Endothelial cell (in vitro differentiated cells): Measurements from ENCODE around the gene PI4KA. TPM values are rescaled to one million over a fixed set of nuclear protein-coding genes. Genes with fewer than 3 reads are reported as not detected.

Experiments
- DNase-seq: peaks from one replicate; pipeline ENCODE4 v3.0.0; 2021; ENCODE audit warnings: low spot score
- H3K27ac Mint-ChIP-seq: one replicate; pipeline ENCODE4 v1.8.0; 2021; ENCODE audit warnings: mixed read lengths, inconsistent platforms; ENCODE audit not compliant: unreplicated experiment
- H3K27me3 Mint-ChIP-seq: one replicate; pipeline ENCODE4 v1.8.0; 2021; ENCODE audit warnings: mild to moderate bottlenecking, moderate library complexity, mixed read lengths, inconsistent platforms; ENCODE audit not compliant: unreplicated experiment
- H3K36me3 Mint-ChIP-seq: one replicate; pipeline ENCODE4 v1.8.0; 2021; ENCODE audit warnings: mild to moderate bottlenecking, low read depth, mixed read lengths, inconsistent platforms; ENCODE audit not compliant: unreplicated experiment
- H3K4me1 Mint-ChIP-seq: one replicate; pipeline ENCODE4 v1.8.0; 2021; ENCODE audit warnings: mild to moderate bottlenecking, mixed read lengths, inconsistent platforms; ENCODE audit not compliant: unreplicated experiment
- H3K4me3 Mint-ChIP-seq: one replicate; pipeline ENCODE4 v1.8.0; 2021; ENCODE audit warnings: mild to moderate bottlenecking, mixed read lengths, inconsistent platforms; ENCODE audit not compliant: unreplicated experiment
- H3K9me3 Mint-ChIP-seq: one replicate; pipeline ENCODE4 v1.8.0; 2021; ENCODE audit warnings: mixed read lengths, inconsistent platforms; ENCODE audit not compliant: unreplicated experiment
- CTCF ChIP-seq: fragments of 200-600 bp; sonication (generic); IDR thresholded peaks from one replicate; pipeline ENCODE4 v1.5.0; 2021; ENCODE audit warnings: antibody characterized with exemption; ENCODE audit not compliant: unreplicated experiment
- total RNA-seq: library from RNA; stranded (reverse); fragmentation: NEBNext Ultra II Directional; extraction: Animal tissue kit (Norgen Biotek cat#: 25700); gene quantifications from one replicate; pipeline ENCODE4 v1.2.1, GENCODE V29; 2021; ENCODE audit not compliant: unreplicated experiment

PI4KA gene
- total RNA-seq, 1 donor from 2014 or later: 65.3 TPM

GRCh38 chr22:20750461-20751184, 108.0 kb downstream of the PI4KA start:
- peaks cover 4% of the 10 kb centered on the region for H3K27me3 Mint-ChIP-seq
- no peaks in the 10 kb centered on the region for H3K9me3 Mint-ChIP-seq
- H3K4me1 Mint-ChIP-seq: no peaks in the 10 kb centered on the region
- no peak for TF ChIP-seq CTCF
- peak overlapping the region; percentile 59 for H3K4me3 Mint-ChIP-seq
- H3K36me3 Mint-ChIP-seq: peaks cover 19% of the 10 kb centered on the region
- no peak for DNase-seq
- H3K27ac Mint-ChIP-seq: no peak overlapping the region

- no peaks in the 10 kb centered on the region for H3K4me1 Mint-ChIP-seq
- no peak for DNase-seq
- no peak for TF ChIP-seq CTCF
- H3K9me3 Mint-ChIP-seq: no peaks in the 10 kb centered on the region
- H3K27me3 Mint-ChIP-seq: peaks cover 4% of the 10 kb centered on the region
- H3K27ac Mint-ChIP-seq: no peak overlapping the region
- peaks cover 19% of the 10 kb centered on the region for H3K36me3 Mint-ChIP-seq
- no peak overlapping the region for H3K4me3 Mint-ChIP-seq
These were observed 109.2 kb downstream of the PI4KA start for GRCh38 chr22:20749453-20749852.

- H3K27ac Mint-ChIP-seq: no peak overlapping the region
- H3K27me3 Mint-ChIP-seq: peaks cover 4% of the 10 kb centered on the region
- no peak overlapping the region for H3K4me3 Mint-ChIP-seq
- H3K4me1 Mint-ChIP-seq: no peaks in the 10 kb centered on the region
- no peaks in the 10 kb centered on the region for H3K9me3 Mint-ChIP-seq
- H3K36me3 Mint-ChIP-seq: peaks cover 19% of the 10 kb centered on the region
- TF ChIP-seq CTCF: no peak
- no peak for DNase-seq
These were observed 109.7 kb downstream of the PI4KA start for GRCh38 chr22:20748731-20749428.

- no peak for TF ChIP-seq CTCF
- H3K36me3 Mint-ChIP-seq: peaks cover 19% of the 10 kb centered on the region
- no peak overlapping the region for H3K4me3 Mint-ChIP-seq
- no peaks in the 10 kb centered on the region for H3K9me3 Mint-ChIP-seq
- no peak for DNase-seq
- H3K27me3 Mint-ChIP-seq: peaks cover 4% of the 10 kb centered on the region
- H3K27ac Mint-ChIP-seq: no peak overlapping the region
- H3K4me1 Mint-ChIP-seq: no peaks in the 10 kb centered on the region
These were observed 110.5 kb downstream of the PI4KA start for GRCh38 chr22:20748082-20748481.

GRCh38 chr22:20747223-20747622, 111.4 kb downstream of the PI4KA start:
- no peaks in the 10 kb centered on the region for H3K9me3 Mint-ChIP-seq
- no peak overlapping the region for H3K4me3 Mint-ChIP-seq
- H3K36me3 Mint-ChIP-seq: peaks cover 17% of the 10 kb centered on the region
- no peak for TF ChIP-seq CTCF
- DNase-seq: no peak
- no peaks in the 10 kb centered on the region for H3K4me1 Mint-ChIP-seq
- H3K27ac Mint-ChIP-seq: no peak overlapping the region
- peaks cover 4% of the 10 kb centered on the region for H3K27me3 Mint-ChIP-seq
